ENCODE results near the gene FBLN1.
A peak's percentile ranks its signal among the peaks of the same experiment; 100 is the strongest.

Gene FBLN1

GRCh38 chr22:45527456-45527855, 24.8 kb downstream of the FBLN1 start:
- H3K4me1 ChIP-seq (ENCODE audit: control insufficient read depth in 1 of 2, insufficient read depth in 2 of 2, low read length in 2 of 2), result no peaks in the 10 kb centered on the region
- no peak for DNase-seq
- no peaks in the 10 kb centered on the region for H3K27me3 ChIP-seq (ENCODE audit: insufficient read depth, low read length)
- no peak overlapping the region for H2AK5ac ChIP-seq (ENCODE audit: low read length)
- no peak overlapping the region for H2BK5ac ChIP-seq (ENCODE audit: low read depth, low read length, poor library complexity)
- H3K9me3 ChIP-seq (ENCODE audit: insufficient read depth, low read depth, low read length), result no peaks in the 10 kb centered on the region
- no peak overlapping the region for H4K12ac ChIP-seq (ENCODE audit: low read depth, low read length)
- no peak overlapping the region for H2BK12ac ChIP-seq (ENCODE audit: low read length)
- no peak overlapping the region for H3K4me2 ChIP-seq (ENCODE audit: low read length)
- no peak overlapping the region for H3K27ac ChIP-seq (ENCODE audit: low read depth, low read length)
- H4K8ac ChIP-seq (ENCODE audit: low read depth, low read length), result no peak overlapping the region
- no peak overlapping the region for H3K23ac ChIP-seq (ENCODE audit: low read length)
- no peak overlapping the region for H3K4ac ChIP-seq (ENCODE audit: low read depth, low read length)
- no peak overlapping the region for H3K9ac ChIP-seq (ENCODE audit: low read length)
- H2BK120ac ChIP-seq (ENCODE audit: insufficient read depth, low read length, poor library complexity), result no peak overlapping the region
- no peak overlapping the region for H4K91ac ChIP-seq (ENCODE audit: low read depth, low read length)
- WGBS (ENCODE audit: extremely low coverage, insufficient coverage, insufficient read length), result no CpG with 5 or more reads among the region's 6 CpGs
- H3K36me3 ChIP-seq (ENCODE audit: control insufficient read depth in 1 of 2, insufficient read depth in 2 of 2, low read length in 2 of 2), result peaks cover 87 to 92% of the 10 kb centered on the region in 2 experiments
- H3K18ac ChIP-seq (ENCODE audit: low read length), result no peak overlapping the region
- H3K14ac ChIP-seq (ENCODE audit: low read length), result no peak overlapping the region
- no peak overlapping the region for H2AFZ ChIP-seq (ENCODE audit: insufficient read depth, low read length, poor library complexity)
- no peaks in the 10 kb centered on the region for H3K79me1 ChIP-seq (ENCODE audit: low read length)
- peaks cover 5% of the 10 kb centered on the region for H3K79me2 ChIP-seq (ENCODE audit: control insufficient read depth, insufficient read depth, low read length, poor library complexity)
- no peak overlapping the region for H3K4me3 ChIP-seq (ENCODE audit: low read depth, low read length)

DNA sequence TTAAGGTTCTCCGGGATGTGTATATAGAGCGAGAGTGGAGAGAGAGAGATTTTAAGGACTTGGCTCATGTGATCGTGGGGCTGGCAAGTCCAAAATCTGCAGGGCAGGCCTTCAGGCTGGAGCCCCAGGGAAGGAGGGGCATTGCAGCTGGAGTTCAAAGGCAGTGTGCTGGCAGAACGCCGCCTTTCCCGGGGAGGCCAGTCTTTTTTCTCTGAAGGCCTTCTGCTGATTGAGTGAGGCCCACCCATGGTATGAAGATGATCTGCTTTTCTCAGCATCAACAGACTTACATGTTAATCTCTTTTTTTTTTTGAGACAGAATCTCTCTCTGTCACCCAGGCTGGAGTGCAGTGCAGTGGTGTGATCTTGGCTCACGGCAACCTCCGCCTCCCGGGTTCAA, 25.4 kb downstream of the FBLN1 start:
- Histone ChIP-seq H2BK120ac (ENCODE audit: insufficient read depth, low read length, poor library complexity) (no peak overlapping the region), H3K27ac (ENCODE audit: low read depth, low read length) (no peak overlapping the region), H2BK5ac (ENCODE audit: low read depth, low read length, poor library complexity) (no peak overlapping the region), H2AFZ (ENCODE audit: insufficient read depth, low read length, poor library complexity) (no peak overlapping the region), H3K9ac (ENCODE audit: low read length) (no peak overlapping the region), H3K79me2 (ENCODE audit: control insufficient read depth, insufficient read depth, low read length, poor library complexity) (peaks cover 3% of the 10 kb centered on the region), H3K4me2 (ENCODE audit: low read length) (no peak overlapping the region), H3K79me1 (ENCODE audit: low read length) (no peaks in the 10 kb centered on the region), H4K12ac (ENCODE audit: low read depth, low read length) (no peak overlapping the region), H3K4ac (ENCODE audit: low read depth, low read length) (no peak overlapping the region), H3K4me3 (ENCODE audit: low read depth, low read length) (no peak overlapping the region), H4K8ac (ENCODE audit: low read depth, low read length) (no peak overlapping the region), H3K4me1 (ENCODE audit: control insufficient read depth in 1 of 2, insufficient read depth in 2 of 2, low read length in 2 of 2) (no peaks in the 10 kb centered on the region), H3K36me3 (ENCODE audit: control insufficient read depth in 1 of 2, insufficient read depth in 2 of 2, low read length in 2 of 2) (peaks cover 88 to 92% of the 10 kb centered on the region in 2 experiments), H3K27me3 (ENCODE audit: insufficient read depth, low read length) (no peaks in the 10 kb centered on the region), H3K18ac (ENCODE audit: low read length) (no peak overlapping the region), H2BK12ac (ENCODE audit: low read length) (no peak overlapping the region), H2AK5ac (ENCODE audit: low read length) (no peak overlapping the region), H4K91ac (ENCODE audit: low read depth, low read length) (no peak overlapping the region), H3K9me3 (ENCODE audit: insufficient read depth, low read depth, low read length) (no peaks in the 10 kb centered on the region), H3K23ac (ENCODE audit: low read length) (no peak overlapping the region), H3K14ac (ENCODE audit: low read length) (no peak overlapping the region)
- DNase-seq, result no peak
- WGBS (ENCODE audit: extremely low coverage, insufficient coverage, insufficient read length), result no CpG with 5 or more reads among the region's 9 CpGs

GRCh38 chr22:45529105-45529504, 26.4 kb downstream of the FBLN1 start:
- no peak overlapping the region for H2AK5ac ChIP-seq (ENCODE audit: low read length)
- no peak overlapping the region for H3K4me3 ChIP-seq (ENCODE audit: low read depth, low read length)
- H3K18ac ChIP-seq (ENCODE audit: low read length), result no peak overlapping the region
- no CpG with 5 or more reads among the region's 11 CpGs for WGBS (ENCODE audit: extremely low coverage, insufficient coverage, insufficient read length)
- no peak overlapping the region for H4K8ac ChIP-seq (ENCODE audit: low read depth, low read length)
- H3K36me3 ChIP-seq (ENCODE audit: control insufficient read depth in 1 of 2, insufficient read depth in 2 of 2, low read length in 2 of 2), result peaks cover 88 to 91% of the 10 kb centered on the region in 2 experiments
- H3K27ac ChIP-seq (ENCODE audit: low read depth, low read length), result no peak overlapping the region
- H3K27me3 ChIP-seq (ENCODE audit: insufficient read depth, low read length), result no peaks in the 10 kb centered on the region
- no peak overlapping the region for H2BK5ac ChIP-seq (ENCODE audit: low read depth, low read length, poor library complexity)
- H4K12ac ChIP-seq (ENCODE audit: low read depth, low read length), result no peak overlapping the region
- no peak overlapping the region for H3K23ac ChIP-seq (ENCODE audit: low read length)
- no peak overlapping the region for H3K9ac ChIP-seq (ENCODE audit: low read length)
- no peaks in the 10 kb centered on the region for H3K79me1 ChIP-seq (ENCODE audit: low read length)
- H3K9me3 ChIP-seq (ENCODE audit: insufficient read depth, low read depth, low read length), result no peaks in the 10 kb centered on the region
- no peak overlapping the region for H3K4ac ChIP-seq (ENCODE audit: low read depth, low read length)
- H2BK120ac ChIP-seq (ENCODE audit: insufficient read depth, low read length, poor library complexity), result no peak overlapping the region
- no peak overlapping the region for H3K4me2 ChIP-seq (ENCODE audit: low read length)
- DNase-seq, result no peak
- H2BK12ac ChIP-seq (ENCODE audit: low read length), result no peak overlapping the region
- peaks cover 2% of the 10 kb centered on the region for H3K79me2 ChIP-seq (ENCODE audit: control insufficient read depth, insufficient read depth, low read length, poor library complexity)
- H3K14ac ChIP-seq (ENCODE audit: low read length), result no peak overlapping the region
- no peak overlapping the region for H4K91ac ChIP-seq (ENCODE audit: low read depth, low read length)
- no peak overlapping the region for H2AFZ ChIP-seq (ENCODE audit: insufficient read depth, low read length, poor library complexity)
- no peaks in the 10 kb centered on the region for H3K4me1 ChIP-seq (ENCODE audit: control insufficient read depth in 1 of 2, insufficient read depth in 2 of 2, low read length in 2 of 2)

- H3K4me1 ChIP-seq (ENCODE audit: control insufficient read depth in 1 of 2, insufficient read depth in 2 of 2, low read length in 2 of 2), result no peaks in the 10 kb centered on the region
- H2AFZ ChIP-seq (ENCODE audit: insufficient read depth, low read length, poor library complexity), result no peak overlapping the region
- no peak overlapping the region for H2BK120ac ChIP-seq (ENCODE audit: insufficient read depth, low read length, poor library complexity)
- no peak overlapping the region for H4K8ac ChIP-seq (ENCODE audit: low read depth, low read length)
- no peaks in the 10 kb centered on the region for H3K79me1 ChIP-seq (ENCODE audit: low read length)
- H2BK5ac ChIP-seq (ENCODE audit: low read depth, low read length, poor library complexity), result no peak overlapping the region
- H3K79me2 ChIP-seq (ENCODE audit: control insufficient read depth, insufficient read depth, low read length, poor library complexity), result peaks cover 2% of the 10 kb centered on the region
- no peak overlapping the region for H3K27ac ChIP-seq (ENCODE audit: low read depth, low read length)
- no peak overlapping the region for H3K4ac ChIP-seq (ENCODE audit: low read depth, low read length)
- no peak overlapping the region for H4K12ac ChIP-seq (ENCODE audit: low read depth, low read length)
- DNase-seq, result peak; percentile 52 to 53
- no peak overlapping the region for H3K4me3 ChIP-seq (ENCODE audit: low read depth, low read length)
- H4K91ac ChIP-seq (ENCODE audit: low read depth, low read length), result no peak overlapping the region
- H3K14ac ChIP-seq (ENCODE audit: low read length), result no peak overlapping the region
- H3K27me3 ChIP-seq (ENCODE audit: insufficient read depth, low read length), result no peaks in the 10 kb centered on the region
- no peak overlapping the region for H3K9ac ChIP-seq (ENCODE audit: low read length)
- H3K23ac ChIP-seq (ENCODE audit: low read length), result no peak overlapping the region
- WGBS (ENCODE audit: extremely low coverage, insufficient coverage, insufficient read length), result no CpG with 5 or more reads among the region's 11 CpGs
- no peak overlapping the region for H2AK5ac ChIP-seq (ENCODE audit: low read length)
- H3K18ac ChIP-seq (ENCODE audit: low read length), result no peak overlapping the region
- H3K36me3 ChIP-seq (ENCODE audit: control insufficient read depth in 1 of 2, insufficient read depth in 2 of 2, low read length in 2 of 2), result peaks cover 85 to 90% of the 10 kb centered on the region in 2 experiments
- H3K4me2 ChIP-seq (ENCODE audit: low read length), result no peak overlapping the region
- H3K9me3 ChIP-seq (ENCODE audit: insufficient read depth, low read depth, low read length), result peaks cover 1% of the 10 kb centered on the region
- H2BK12ac ChIP-seq (ENCODE audit: low read length), result no peak overlapping the region
These were observed 27.4 kb downstream of the FBLN1 start for GRCh38 chr22:45529971-45530575.

Measured in trophoblast cell (in vitro differentiated cells and primary cell).